GM18907 (cell line): ENCODE measurements around the gene SIK2.
"Not testable (repeated sequence)": the region's sequence is repeated elsewhere in the genome, so short reads cannot be mapped to it uniquely, and the experiment has no call there.

Experiments
- ATAC-seq: cut with Tn5 transposase; IDR thresholded peaks from one replicate; pipeline ENCODE4 v1.9.1; 2021; ENCODE audit warnings: mild to moderate bottlenecking, moderate library complexity; ENCODE audit not compliant: unreplicated experiment

SIK2 gene

DNA sequence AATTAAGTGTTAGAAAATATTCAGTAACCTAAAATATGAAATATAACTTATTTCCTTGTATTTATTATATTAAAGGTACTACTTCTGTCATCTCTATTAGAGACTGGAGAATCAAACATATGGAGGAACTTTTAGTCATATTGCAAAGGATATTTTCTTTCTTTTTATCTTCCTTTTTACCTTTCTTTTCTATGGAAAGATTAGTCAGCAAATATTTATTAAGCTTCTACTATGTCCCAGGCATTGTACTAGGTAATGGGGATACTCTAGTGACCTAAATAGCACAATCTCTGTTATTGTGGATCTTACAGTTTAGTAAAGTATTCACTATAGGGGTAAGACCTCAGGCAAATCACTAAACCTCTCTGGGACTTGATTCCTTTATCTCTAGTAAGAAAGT is 18.3 kb downstream of the SIK2 start:
- ATAC-seq = no peak

DNA sequence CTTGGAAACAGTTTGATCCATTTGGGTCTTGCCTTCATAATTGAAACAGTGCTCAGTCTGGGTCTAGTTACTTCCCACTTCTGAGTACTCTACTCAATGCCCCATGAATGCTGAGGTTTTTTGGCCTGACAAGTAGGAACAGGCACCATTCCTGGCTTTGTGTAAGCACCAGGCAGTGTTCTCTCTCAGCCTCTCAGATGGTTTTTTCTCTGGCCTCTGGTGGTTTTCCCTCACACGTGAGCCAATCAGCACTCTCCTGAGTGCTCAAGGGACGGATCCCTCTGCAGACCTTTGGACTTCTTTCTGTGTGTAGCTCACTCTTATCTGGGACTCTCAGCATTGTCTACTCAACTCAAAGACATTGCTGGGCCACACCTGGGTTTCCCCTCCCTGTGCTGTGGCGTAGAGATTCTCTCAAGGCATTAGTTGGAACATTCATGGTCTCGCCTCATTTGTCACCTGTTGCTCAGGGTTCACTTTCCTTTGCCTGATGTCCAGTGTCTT is 21.3 kb downstream of the SIK2 start:
- peak; percentile 58 for ATAC-seq

GRCh38 chr11:111624608-111625007 is 22.4 kb downstream of the SIK2 start:
- ATAC-seq = no peak

DNA sequence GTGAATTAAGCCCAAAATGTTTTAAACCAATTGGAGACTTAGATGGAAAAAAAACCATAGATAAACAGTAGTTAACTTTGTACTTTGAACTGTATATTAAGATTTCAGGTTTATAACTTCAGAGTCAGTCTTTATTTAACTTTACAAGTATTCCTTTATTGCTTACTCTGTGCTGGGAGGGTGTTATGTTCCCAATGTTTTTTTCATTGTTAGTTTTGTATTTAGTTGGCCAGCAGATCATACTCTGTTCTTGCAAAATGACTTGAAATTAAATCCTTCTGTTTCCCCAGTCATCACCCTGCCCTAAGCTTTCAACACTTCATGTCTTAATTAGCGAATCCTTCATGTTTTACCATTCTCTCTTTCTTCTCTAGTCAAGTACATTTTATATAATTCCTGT is 25.3 kb downstream of the SIK2 start:
- no peak for ATAC-seq

DNA sequence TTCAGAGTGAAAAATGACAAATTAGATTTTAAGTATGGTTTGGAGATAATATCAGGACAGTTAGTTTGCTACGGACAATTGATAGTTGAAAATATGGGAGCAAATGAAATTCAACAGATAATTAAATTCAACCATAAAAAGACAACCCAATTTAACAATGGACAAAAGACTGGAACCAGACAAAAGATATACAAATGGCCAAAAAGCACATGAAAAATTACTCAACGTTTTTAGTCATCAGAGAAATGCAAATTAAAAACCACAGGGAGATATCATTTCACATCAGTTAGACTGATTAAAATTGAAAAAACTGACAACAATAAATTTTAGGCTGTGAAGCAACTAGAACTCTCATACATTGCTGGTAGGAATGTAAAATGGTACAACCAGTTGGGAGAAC is 27.2 kb downstream of the SIK2 start:
- no peak for ATAC-seq

DNA sequence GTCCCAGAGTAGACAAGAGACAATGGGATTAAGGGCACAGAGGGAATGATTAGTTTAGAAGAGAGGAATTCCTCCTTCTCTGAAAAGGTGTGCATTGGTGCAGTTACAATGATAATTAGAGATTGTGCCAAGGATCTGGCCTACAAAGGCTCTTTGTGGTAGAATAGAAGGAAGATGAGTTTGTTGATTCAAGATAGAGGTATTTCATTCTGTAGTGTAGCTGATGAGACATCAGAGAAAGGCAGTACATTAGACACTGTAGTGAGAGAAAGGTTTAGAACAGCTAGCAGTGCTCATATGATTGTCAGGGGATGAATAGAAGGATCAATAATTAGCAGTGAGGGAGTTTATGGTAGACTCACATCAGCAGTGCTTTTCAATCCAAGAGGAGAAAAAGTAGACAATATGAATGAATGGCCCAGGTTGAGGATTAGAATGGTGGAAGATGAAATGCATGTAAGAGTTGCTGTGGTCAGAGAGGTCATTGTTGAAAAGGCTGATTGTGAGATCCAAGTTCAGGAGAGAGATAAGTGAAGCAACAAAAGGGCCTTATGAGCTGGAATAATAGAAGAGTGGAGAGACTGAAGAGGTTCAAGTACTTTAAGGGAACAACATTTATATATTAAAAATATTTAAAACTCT is 28.9 kb downstream of the SIK2 start:
- ATAC-seq = peak; percentile 20

GRCh38 chr11:111631666-111632039 is 29.4 kb downstream of the SIK2 start:
- peak; percentile 47 for ATAC-seq

DNA sequence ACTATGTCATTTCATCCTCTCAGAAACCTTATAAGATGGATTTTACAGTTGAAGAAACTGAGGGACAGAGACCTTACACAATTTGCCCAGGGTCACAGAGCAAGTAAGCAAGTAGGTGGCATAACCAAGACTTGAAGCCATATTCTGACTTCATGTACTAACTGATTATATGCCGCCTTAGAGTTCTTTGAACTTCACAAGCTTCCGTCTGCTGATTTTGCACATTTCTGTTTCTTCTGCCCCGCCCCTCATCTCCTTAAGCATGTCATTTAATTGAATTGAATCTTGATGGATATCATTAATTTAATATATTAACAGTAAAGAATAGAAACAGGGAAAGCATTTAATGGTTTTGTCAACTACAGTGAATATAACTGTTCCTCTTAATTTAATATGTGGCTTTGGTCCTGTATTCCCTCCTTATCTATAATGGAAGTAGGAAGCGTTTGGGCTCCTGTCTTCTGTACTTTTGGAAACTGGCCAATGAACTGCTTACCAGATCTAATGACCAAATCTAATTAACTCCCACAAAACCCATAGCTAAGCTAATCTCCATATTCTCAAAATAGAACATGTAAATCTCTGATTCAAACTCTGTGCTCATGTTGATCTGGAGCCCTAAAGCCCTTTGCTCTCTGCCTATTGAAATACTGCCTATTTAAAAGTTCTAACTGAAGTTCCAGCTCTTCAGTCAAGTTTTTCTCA is 30.4 kb downstream of the SIK2 start:
- ATAC-seq = no peak

DNA sequence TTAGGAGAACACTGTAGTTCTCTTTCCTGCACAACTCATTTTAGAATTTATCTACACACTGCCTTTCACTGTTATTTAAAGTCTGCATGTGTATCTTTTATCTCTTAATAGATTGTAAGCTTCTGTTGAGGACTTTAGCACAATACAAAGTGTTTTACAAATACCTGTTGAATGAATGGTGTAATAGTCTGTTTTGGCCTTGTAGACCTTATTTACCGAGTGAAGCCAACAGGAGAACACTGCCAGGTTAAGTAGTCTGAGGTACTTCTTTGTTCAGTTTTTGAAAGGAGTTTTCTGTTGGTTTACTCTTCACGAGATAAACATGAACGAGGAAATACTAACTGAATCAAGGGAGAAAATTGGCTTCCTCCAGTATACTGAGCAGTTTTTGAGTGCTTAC is 31.0 kb downstream of the SIK2 start:
- ATAC-seq = no peak

- ATAC-seq = no peak
These were observed 31.6 kb downstream of the SIK2 start for GRCh38 chr11:111633756-111634362.

GRCh38 chr11:111634981-111635705 is 32.9 kb downstream of the SIK2 start:
- no peak for ATAC-seq

DNA sequence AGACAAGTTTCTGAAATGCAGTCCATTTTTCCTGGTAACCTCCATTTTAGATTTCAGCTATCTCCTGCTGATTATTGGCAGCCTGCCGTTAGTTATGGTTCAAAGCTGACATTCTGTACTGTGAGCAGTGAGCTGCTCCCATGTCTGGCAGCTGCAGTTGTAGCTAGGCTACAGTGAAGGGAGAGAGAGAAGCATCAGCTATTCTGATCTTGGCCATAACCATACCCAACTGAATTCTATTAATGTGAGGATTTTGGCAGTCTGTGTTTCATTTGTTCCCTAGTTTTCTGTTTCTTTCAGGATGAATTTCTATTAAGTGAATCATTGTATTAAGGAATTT is 33.4 kb downstream of the SIK2 start:
- ATAC-seq = no peak

GRCh38 chr11:111637885-111638284 is 35.6 kb downstream of the SIK2 start:
- no peak for ATAC-seq

- ATAC-seq = no peak
These were observed 37.1 kb downstream of the SIK2 start for GRCh38 chr11:111639226-111639925.

DNA sequence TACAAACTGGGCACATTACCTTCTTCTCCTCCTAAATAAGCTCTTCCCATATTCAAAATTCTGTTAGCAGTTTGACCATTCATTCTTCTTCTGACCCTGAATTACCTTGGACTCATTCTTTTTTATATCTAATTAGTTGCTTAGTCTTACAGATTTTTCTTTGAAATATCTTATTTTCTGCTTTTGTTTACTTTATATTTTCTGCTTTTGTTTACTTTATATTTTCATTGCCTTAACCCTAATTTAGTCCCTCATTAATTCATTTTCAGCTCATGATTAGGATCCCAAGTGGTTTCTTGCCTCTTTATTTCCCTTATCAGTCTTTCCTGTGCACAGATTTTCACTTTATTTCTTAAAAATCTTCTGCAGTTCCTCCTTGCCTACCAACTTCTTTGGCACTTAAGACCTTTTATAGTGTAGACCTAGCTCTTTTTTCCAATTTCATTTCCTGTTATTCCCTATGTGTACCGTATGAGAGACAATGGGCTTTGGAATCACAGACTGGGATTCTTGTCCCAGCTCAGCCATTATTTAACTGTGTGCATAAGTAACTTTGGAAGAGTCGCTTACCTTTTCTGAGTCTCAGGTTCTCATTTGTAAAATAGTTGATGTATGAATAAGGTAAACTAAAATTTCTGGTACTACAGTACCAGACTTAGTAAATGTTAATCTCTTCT is 39.2 kb downstream of the SIK2 start:
- ATAC-seq = no peak

- no peak for ATAC-seq
These were observed 40.3 kb downstream of the SIK2 start for GRCh38 chr11:111642542-111642941.

DNA sequence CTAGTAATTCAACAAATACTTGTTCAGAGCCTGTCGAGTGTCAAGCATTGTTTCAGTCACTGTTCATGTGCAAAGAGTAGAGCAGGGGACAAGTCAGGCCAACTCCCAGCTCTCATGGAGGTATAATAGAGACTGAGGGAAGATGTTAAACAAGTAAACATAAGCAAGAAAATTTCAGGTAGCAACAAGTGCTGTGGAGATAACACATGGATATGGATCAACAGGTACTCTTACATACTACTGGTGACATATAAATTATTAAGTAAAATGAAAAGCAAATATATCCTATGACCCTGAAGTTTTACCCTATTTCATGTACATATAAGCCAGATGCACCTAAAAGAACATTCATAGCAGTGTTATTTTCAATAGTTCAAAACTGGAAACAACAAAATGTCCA is 42.7 kb downstream of the SIK2 start:
- ATAC-seq = no peak

DNA sequence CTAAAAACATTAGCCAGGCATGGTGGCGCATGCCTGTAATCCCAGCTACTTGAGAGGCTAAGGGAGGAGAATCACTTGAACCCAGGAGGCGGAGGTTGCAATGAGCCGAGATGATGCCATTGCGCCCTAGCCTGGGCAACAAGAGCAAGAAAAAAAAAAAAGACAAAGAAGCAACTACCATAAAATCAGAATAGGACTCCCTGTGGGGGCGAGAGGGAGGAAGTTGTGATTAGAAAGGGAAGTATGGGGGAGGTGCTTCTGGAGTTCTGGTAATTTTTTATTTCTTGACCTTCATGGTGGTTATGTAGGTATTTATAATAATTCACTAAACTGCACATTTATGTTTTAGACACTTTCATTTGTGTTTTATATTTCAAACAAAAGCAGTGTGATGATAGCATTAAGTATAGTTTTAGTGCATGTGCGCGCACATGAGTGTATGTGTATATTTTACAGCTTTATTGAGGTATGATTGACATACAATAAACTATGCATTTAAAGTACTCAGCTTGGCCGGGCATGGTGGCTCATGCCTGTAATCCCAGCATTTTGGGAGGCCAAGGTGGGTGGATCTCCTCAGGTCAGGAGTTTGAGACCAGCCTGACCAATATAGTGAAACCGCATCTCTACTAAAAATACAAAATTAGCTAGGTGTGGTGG is 43.5 kb downstream of the SIK2 start:
- no peak for ATAC-seq

- not testable (repeated sequence) for ATAC-seq
These were observed 49.1 kb downstream of the SIK2 start for GRCh38 chr11:111651336-111651735.

DNA sequence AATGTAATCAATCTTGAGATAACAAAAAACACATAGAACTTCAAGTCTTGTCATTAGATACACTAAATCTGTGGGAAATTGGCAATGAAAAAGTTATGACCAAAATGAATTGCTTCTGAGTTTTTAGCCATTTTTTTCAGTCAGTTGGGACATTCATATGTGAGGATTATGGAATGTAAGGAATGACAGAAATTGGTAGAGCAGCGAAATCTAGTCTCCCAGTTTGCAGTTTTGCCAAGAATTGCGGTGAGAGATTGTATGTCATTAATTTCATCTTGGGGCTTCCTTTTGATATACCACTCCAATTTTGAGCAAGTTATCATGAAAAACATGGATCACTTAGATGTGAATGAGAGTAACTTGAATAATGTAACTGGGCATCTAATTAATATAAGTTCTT is 49.9 kb downstream of the SIK2 start:
- ATAC-seq = no peak
